Measurements from ENCODE around the gene INSYN2B. TPM values are rescaled to one million over a fixed set of nuclear protein-coding genes. Genes with fewer than 3 reads are reported as not detected.

The INSYN2B gene
- total and polyA plus RNA-seq, 2 of the 8 experiments (the other 6 are each of a cell fraction or from before 2014, with no cell fraction given): not detected

DNA sequence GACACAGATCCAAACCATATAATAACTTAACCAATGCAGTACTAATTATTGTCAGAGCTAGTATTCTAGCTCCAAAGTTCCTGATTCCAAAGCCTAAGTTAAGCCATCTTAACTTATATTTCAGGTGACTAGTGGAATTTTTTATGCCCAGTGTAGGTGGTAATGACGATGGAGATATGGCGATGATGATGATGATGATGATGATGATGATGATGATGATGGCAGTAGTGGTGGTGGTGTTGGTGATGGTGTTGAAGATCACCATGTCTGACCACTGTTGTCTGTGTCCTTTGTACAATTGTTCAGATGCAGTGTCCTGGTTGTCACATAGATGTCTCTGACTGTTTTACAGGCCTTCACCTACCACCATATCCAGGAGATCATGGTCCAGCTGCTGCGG, 139.9 kb downstream of the INSYN2B start:
- H3K23ac ChIP-seq (ENCODE audit: insufficient read length): no peak overlapping the region
- no peaks in the 10 kb centered on the region for H4K20me1 ChIP-seq (replicated peaks in 1 of 2; ENCODE audit: control insufficient read depth in 1 of 2, insufficient read depth in 2 of 2, low read length in 2 of 2)
- no peak overlapping the region for H2AK5ac ChIP-seq (ENCODE audit: low read depth, low read length)
- H2BK120ac ChIP-seq (replicated peaks; ENCODE audit: low read depth, low read length): no peak overlapping the region
- no peak overlapping the region for H2AFZ ChIP-seq (ENCODE audit: low read length)
- CTCF ChIA-PET (ENCODE audit: partially characterized antibody): interaction anchor here (1.8 kb wide), 1 partner anchor 9 kb away, joined by 7 read pairs; no protein-coding TSS in a partner anchor
- 94% methylated on average over 3 of the region's 3 CpGs; no CpG with 5 or more reads in 1 of the 2 experiments for WGBS, 2 experiments (ENCODE audit: extremely low coverage in 1 of 2, insufficient coverage in 1 of 2, insufficient read length in 1 of 2, insufficient replicate concordance in 2 of 2, low coverage in 1 of 2, low lambda C conversion rate in 2 of 2, missing lambda C conversion rate in 1 of 2)
- no peaks in the 10 kb centered on the region for H3K79me1 ChIP-seq (ENCODE audit: low read depth, low read length)
- H4K5ac ChIP-seq (ENCODE audit: insufficient read length, low read depth, low read length): no peak overlapping the region
- H3K23me2 ChIP-seq (ENCODE audit: low read depth, low read length): no peaks in the 10 kb centered on the region
- no peak overlapping the region for H3K4ac ChIP-seq (replicated peaks; ENCODE audit: insufficient read length, low read depth, low read length)
- H2BK20ac ChIP-seq (ENCODE audit: low read length): no peak overlapping the region
- no peak overlapping the region for H3K4me3 ChIP-seq (ENCODE audit: extremely low read depth in 1 of 4, insufficient read depth in 2 of 4, low read depth in 3 of 4, low read length in 4 of 4)
- H3K27me3 ChIP-seq (replicated peaks in 1 of 4; ENCODE audit: control insufficient read depth in 3 of 4, extremely low read depth in 1 of 4, insufficient read depth in 3 of 4, low read length in 3 of 4): no peaks in the 10 kb centered on the region
- no peak overlapping the region for H3K18ac ChIP-seq (ENCODE audit: extremely low read depth, low read length)
- peaks cover 0 to 3% (median under 1%) of the 10 kb centered on the region in 4 experiments; a peak in 1 of 7 replicates for H3K4me1 ChIP-seq (replicated peaks in 1 of 4; ENCODE audit: control insufficient read depth in 3 of 4, insufficient read depth in 4 of 4, low read length in 3 of 4)
- no peaks in the 10 kb centered on the region for H3K9me3 ChIP-seq (ENCODE audit: insufficient read depth in 2 of 2, low read depth in 1 of 2, low read length in 1 of 2)
- FAIRE-seq (no peak), DNase-seq (ENCODE audit: low read depth in 1 of 2, low spot score in 2 of 2) (no peak)
- POLR2A ChIA-PET (ENCODE audit: partially characterized antibody): no interaction called here
- no peak overlapping the region for H3K56ac ChIP-seq (replicated peaks; ENCODE audit: insufficient read length, low read depth, low read length)
- H3K27ac ChIP-seq (ENCODE audit: low read depth, low read length): no peak overlapping the region
- H4K91ac ChIP-seq (replicated peaks; ENCODE audit: insufficient read length, low read length): no peak overlapping the region
- H3K9ac ChIP-seq (replicated peaks in 1 of 4; ENCODE audit: extremely low read depth in 1 of 4, low read depth in 3 of 4, low read length in 3 of 4): no peak overlapping the region
- H2BK15ac ChIP-seq (ENCODE audit: low read length): no peak overlapping the region
- H3K79me2 ChIP-seq (ENCODE audit: control insufficient read depth in 1 of 2, insufficient read depth in 2 of 2, low read length in 2 of 2): no peaks in the 10 kb centered on the region
- H2BK12ac ChIP-seq (ENCODE audit: low read depth, low read length): no peak overlapping the region
- H2BK5ac ChIP-seq (ENCODE audit: low read depth, low read length): no peak overlapping the region
- H3K4me2 ChIP-seq (ENCODE audit: insufficient read depth in 1 of 2, low read depth in 2 of 2, low read length in 2 of 2): no peak overlapping the region
- no peaks in the 10 kb centered on the region for H3K36me3 ChIP-seq (ENCODE audit: control insufficient read depth in 2 of 4, insufficient read depth in 4 of 4, low read length in 3 of 4)
- no peak overlapping the region for H3K14ac ChIP-seq (ENCODE audit: insufficient read length)
- no peak overlapping the region for H4K8ac ChIP-seq (ENCODE audit: extremely low read depth, insufficient read depth, low read length)
- TF ChIP-seq BACH1 (IDR thresholded peaks at IDR 0.05; ENCODE audit: low read length) (no peak), ASH2L (IDR thresholded peaks at IDR 0.05; ENCODE audit: low read length) (no peak), EGR1 (IDR thresholded peaks at IDR 0.05; ENCODE audit: borderline replicate concordance, low read depth, low read length) (no peak), CBX8 (IDR thresholded peaks at IDR 0.05; ENCODE audit: borderline replicate concordance, low read depth, low read length) (no peak), EP300 (IDR thresholded peaks at IDR 0.05; ENCODE audit: borderline replicate concordance in 1 of 2, low read depth in 2 of 2, low read length in 2 of 2) (no peak), SIN3A (conservative IDR thresholded peaks at IDR 0.05 in 1 of 2, IDR thresholded peaks at IDR 0.05 in 1 of 2; ENCODE audit: low read depth in 1 of 2, low read length in 2 of 2) (no peak), GABPA (IDR thresholded peaks at IDR 0.05; ENCODE audit: borderline replicate concordance, insufficient read depth, low read length) (no peak), TAF7 (optimal IDR thresholded peaks at IDR 0.05; ENCODE audit: borderline replicate concordance, low read depth, low read length) (no peak), POLR2AphosphoS5 (IDR thresholded peaks at IDR 0.05; ENCODE audit: low read depth, low read length) (no peak), CEBPB (IDR thresholded peaks at IDR 0.05; ENCODE audit: low read depth, low read length) (no peak), KDM4A (IDR thresholded peaks at IDR 0.05; ENCODE audit: low read depth, low read length, severe bottlenecking) (no peak), KDM1A (IDR thresholded peaks at IDR 0.05; ENCODE audit: borderline replicate concordance, low read length) (no peak), RXRA (IDR thresholded peaks at IDR 0.05; ENCODE audit: insufficient read depth, low read depth, low read length) (no peak), RFX5 (IDR thresholded peaks at IDR 0.05; ENCODE audit: borderline replicate concordance, low read depth, low read length) (no peak), ZNF274 (IDR thresholded peaks at IDR 0.05; ENCODE audit: borderline replicate concordance, extremely low read depth, low read length) (no peak)
